Measurements from ENCODE around the gene NUP93.
"Not testable (repeated sequence)": the region's sequence is repeated elsewhere in the genome, so short reads cannot be mapped to it uniquely, and the experiment has no call there.

The NUP93 gene

GRCh38 chr16:56792967-56793366, 63.0 kb downstream of the NUP93 start:
- H3K36me3 ChIP-seq (ENCODE audit: insufficient read depth, low read length): no peaks in the 10 kb centered on the region
- H2AFZ ChIP-seq (ENCODE audit: low read length): no peak overlapping the region
- TF ChIP-seq CTCF (conservative IDR thresholded peaks at IDR 0.05; ENCODE audit: low read length) (no peak), EZH2phosphoT487 (IDR thresholded peaks at IDR 0.05; ENCODE audit: borderline replicate concordance) (no peak)
- no peaks in the 10 kb centered on the region for H3K4me1 ChIP-seq (ENCODE audit: insufficient read depth, low read length, poor library complexity, severe bottlenecking)
- no peaks in the 10 kb centered on the region for H3K9me3 ChIP-seq (ENCODE audit: insufficient read depth, low read depth, low read length)
- H3K9ac ChIP-seq (ENCODE audit: low read depth, low read length, poor library complexity, severe bottlenecking): no peak overlapping the region
- H3K27me3 ChIP-seq (ENCODE audit: insufficient read depth, low read length, poor library complexity, severe bottlenecking): no peaks in the 10 kb centered on the region
- no peak overlapping the region for H3K4me3 ChIP-seq (ENCODE audit: low read length, poor library complexity, severe bottlenecking)
- H3K79me2 ChIP-seq (ENCODE audit: insufficient read depth, low read length): peaks cover 11% of the 10 kb centered on the region
- no peaks in the 10 kb centered on the region for H3K9me2 ChIP-seq (replicated peaks; ENCODE audit: low read depth, low read length)
- H3K4me2 ChIP-seq (ENCODE audit: low read depth, low read length, poor library complexity, severe bottlenecking): no peak overlapping the region
- no peaks in the 10 kb centered on the region for H3F3A ChIP-seq (ENCODE audit: low read depth)
- peaks cover 9% of the 10 kb centered on the region for H4K20me1 ChIP-seq (ENCODE audit: insufficient read depth, low read length, poor library complexity, severe bottlenecking)

GRCh38 chr16:56793492-56793891, 63.6 kb downstream of the NUP93 start:
- Histone ChIP-seq H4K20me1 (ENCODE audit: insufficient read depth, low read length, poor library complexity, severe bottlenecking) (peaks cover 9% of the 10 kb centered on the region), H3K9me3 (ENCODE audit: insufficient read depth, low read depth, low read length) (no peaks in the 10 kb centered on the region), H3K79me2 (ENCODE audit: insufficient read depth, low read length) (peaks cover 11% of the 10 kb centered on the region), H2AFZ (ENCODE audit: low read length) (no peak overlapping the region), H3K27me3 (ENCODE audit: insufficient read depth, low read length, poor library complexity, severe bottlenecking) (no peaks in the 10 kb centered on the region), H3K4me2 (ENCODE audit: low read depth, low read length, poor library complexity, severe bottlenecking) (no peak overlapping the region), H3K4me1 (ENCODE audit: insufficient read depth, low read length, poor library complexity, severe bottlenecking) (no peaks in the 10 kb centered on the region), H3K4me3 (ENCODE audit: low read length, poor library complexity, severe bottlenecking) (no peak overlapping the region), H3K9ac (ENCODE audit: low read depth, low read length, poor library complexity, severe bottlenecking) (no peak overlapping the region), H3K9me2 (replicated peaks; ENCODE audit: low read depth, low read length) (no peaks in the 10 kb centered on the region), H3F3A (ENCODE audit: low read depth) (no peaks in the 10 kb centered on the region), H3K36me3 (ENCODE audit: insufficient read depth, low read length) (peaks cover under 1% of the 10 kb centered on the region; the same call in 1 of the 2 replicates)
- TF ChIP-seq EZH2phosphoT487 (IDR thresholded peaks at IDR 0.05; ENCODE audit: borderline replicate concordance) (no peak), CTCF (conservative IDR thresholded peaks at IDR 0.05; ENCODE audit: low read length) (peak; percentile 62)

- Histone ChIP-seq H2AFZ (ENCODE audit: low read length) (no peak overlapping the region), H3K4me1 (ENCODE audit: insufficient read depth, low read length, poor library complexity, severe bottlenecking) (no peaks in the 10 kb centered on the region), H3K4me2 (ENCODE audit: low read depth, low read length, poor library complexity, severe bottlenecking) (no peak overlapping the region), H3K9ac (ENCODE audit: low read depth, low read length, poor library complexity, severe bottlenecking) (no peak overlapping the region), H4K20me1 (ENCODE audit: insufficient read depth, low read length, poor library complexity, severe bottlenecking) (peaks cover 7% of the 10 kb centered on the region), H3K36me3 (ENCODE audit: insufficient read depth, low read length) (peaks cover 10% of the 10 kb centered on the region; the same call in 1 of the 2 replicates), H3K9me2 (replicated peaks; ENCODE audit: low read depth, low read length) (no peaks in the 10 kb centered on the region), H3K9me3 (ENCODE audit: insufficient read depth, low read depth, low read length) (no peaks in the 10 kb centered on the region), H3F3A (ENCODE audit: low read depth) (no peaks in the 10 kb centered on the region), H3K27me3 (ENCODE audit: insufficient read depth, low read length, poor library complexity, severe bottlenecking) (no peaks in the 10 kb centered on the region), H3K4me3 (ENCODE audit: low read length, poor library complexity, severe bottlenecking) (no peak overlapping the region), H3K79me2 (ENCODE audit: insufficient read depth, low read length) (peaks cover 11% of the 10 kb centered on the region)
- TF ChIP-seq EZH2phosphoT487 (IDR thresholded peaks at IDR 0.05; ENCODE audit: borderline replicate concordance): no peak
- no peak for TF ChIP-seq CTCF (conservative IDR thresholded peaks at IDR 0.05; ENCODE audit: low read length)
These were observed 65.1 kb downstream of the NUP93 start for GRCh38 chr16:56795011-56795410.

- Histone ChIP-seq H3K36me3 (ENCODE audit: insufficient read depth, low read length) (peaks cover 23% of the 10 kb centered on the region; the same call in 1 of the 2 replicates), H3K79me2 (ENCODE audit: insufficient read depth, low read length) (peaks cover 11% of the 10 kb centered on the region; the same call in 1 of the 2 replicates)
- H4K20me1 ChIP-seq (ENCODE audit: insufficient read depth, low read length, poor library complexity, severe bottlenecking); H3F3A ChIP-seq (ENCODE audit: low read depth); H2AFZ ChIP-seq (ENCODE audit: low read length); H3K9ac ChIP-seq (ENCODE audit: low read depth, low read length, poor library complexity, severe bottlenecking); H3K27me3 ChIP-seq (ENCODE audit: insufficient read depth, low read length, poor library complexity, severe bottlenecking); H3K9me3 ChIP-seq (ENCODE audit: insufficient read depth, low read depth, low read length); H3K4me1 ChIP-seq (ENCODE audit: insufficient read depth, low read length, poor library complexity, severe bottlenecking); H3K4me3 ChIP-seq (ENCODE audit: low read length, poor library complexity, severe bottlenecking); H3K9me2 ChIP-seq (replicated peaks; ENCODE audit: low read depth, low read length); H3K4me2 ChIP-seq (ENCODE audit: low read depth, low read length, poor library complexity, severe bottlenecking): not testable (repeated sequence)
These were observed 67.1 kb downstream of the NUP93 start for GRCh38 chr16:56797038-56797437.

All from Loucy (cell line).